Stimulated activated CD8-positive, alpha-beta memory T cell treated with anti-CD3 and anti-CD28 coated beads, Interleukin-12 subunit alpha, Interleukin-12 subunit beta, amount 100 ng/mL, for 1 hour (primary cell): ENCODE data around the gene RNF166.

Experiments used
- DNase-seq: peaks from one replicate; pipeline ENCODE4 v3.0.0-alpha.2; 2020; ENCODE audit warnings: low read depth

RNF166 gene

GRCh38 chr16:88723911-88724310 lies 17.7 kb upstream of the RNF166 start:
- no peak for DNase-seq

GRCh38 chr16:88723507-88723887 lies 17.3 kb upstream of the RNF166 start:
- DNase-seq: no peak

GRCh38 chr16:88722784-88723506 lies 16.7 kb upstream of the RNF166 start:
- DNase-seq: no peak

- DNase-seq: no peak
These were observed 15.9 kb upstream of the RNF166 start for GRCh38 chr16:88721815-88722755.

- DNase-seq: no peak
These were observed 15.0 kb upstream of the RNF166 start for GRCh38 chr16:88721236-88721635.

- DNase-seq: no peak
These were observed 14.3 kb upstream of the RNF166 start for GRCh38 chr16:88720396-88720970.

GRCh38 chr16:88719933-88720296 lies 13.7 kb upstream of the RNF166 start:
- DNase-seq: no peak

- no peak for DNase-seq
These were observed 13.2 kb upstream of the RNF166 start for GRCh38 chr16:88719267-88719932.

- no peak for DNase-seq
These were observed 12.0 kb upstream of the RNF166 start for GRCh38 chr16:88718178-88718577.

GRCh38 chr16:88716601-88717001 lies 10.4 kb upstream of the RNF166 start:
- DNase-seq: no peak

- DNase-seq: no peak
These were observed 10.0 kb upstream of the RNF166 start for GRCh38 chr16:88716201-88716600.

GRCh38 chr16:88715312-88716190 lies 9.3 kb upstream of the RNF166 start:
- no peak for DNase-seq

- no peak for DNase-seq
These were observed 8.5 kb upstream of the RNF166 start for GRCh38 chr16:88714420-88715302.

GRCh38 chr16:88713568-88714419 lies 7.6 kb upstream of the RNF166 start:
- DNase-seq: no peak

GRCh38 chr16:88713054-88713453 lies 6.8 kb upstream of the RNF166 start:
- no peak for DNase-seq

- DNase-seq: no peak
These were observed 6.3 kb upstream of the RNF166 start for GRCh38 chr16:88712362-88712979.

- no peak for DNase-seq
These were observed 5.6 kb upstream of the RNF166 start for GRCh38 chr16:88711750-88712340.

GRCh38 chr16:88710556-88710955 lies 4.3 kb upstream of the RNF166 start:
- DNase-seq: no peak
